WTC11 (cell line): ENCODE results near the gene LITAFD. TPM values are rescaled to one million over a fixed set of nuclear protein-coding genes. Genes with fewer than 3 reads are reported as not detected.

Experiments
- ATAC-seq: fragments of 200-7000 bp; cut with Tn5 transposase; 2 replicates; pipeline ENCODE4 v1.10.0; 2021; ENCODE audit warnings: mild to moderate bottlenecking, moderate library complexity
- CTCF ChIA-PET: fragments of 300-600 bp; sonication (Branson Sonifier 250); formaldehyde crosslinking; loops from one replicate; lab custom pipeline; 2021; ENCODE audit warnings: antibody characterized with exemption; lab: Charles Lee
- POLR2A ChIA-PET: fragments of 350-600 bp; sonication (Branson Sonifier 250); formaldehyde crosslinking; loops from one replicate; lab custom pipeline; 2021; ENCODE audit warnings: antibody characterized with exemption; lab: Charles Lee
- DNase-seq: peaks from one replicate; pipeline ENCODE4 v3.0.0; 2021; ENCODE audit warnings: low spot score
- H3K27ac Mint-ChIP-seq: 2 replicates; pipeline ENCODE4 v1.8.0; 2021; ENCODE audit warnings: mixed read lengths
- H3K27me3 Mint-ChIP-seq: 2 replicates; pipeline ENCODE4 v1.8.0; 2021; ENCODE audit warnings: low read depth, mild to moderate bottlenecking, moderate library complexity, mixed read lengths
- H3K36me3 Mint-ChIP-seq: 2 replicates; pipeline ENCODE4 v1.8.0; 2021; ENCODE audit warnings: mixed read lengths
- H3K4me1 Mint-ChIP-seq: 2 replicates; pipeline ENCODE4 v1.8.0; 2022; ENCODE audit warnings: mixed read lengths
- H3K4me3 Mint-ChIP-seq: 2 replicates; pipeline ENCODE4 v1.8.0; 2021; ENCODE audit warnings: mild to moderate bottlenecking, moderate library complexity, mixed read lengths
- H3K9me3 Mint-ChIP-seq: 2 replicates; pipeline ENCODE4 v1.8.0; 2021; ENCODE audit warnings: mixed read lengths
- ARID4B ChIP-seq: sonication (generic); formaldehyde crosslinking; IDR thresholded peaks from 2 replicates; pipeline ENCODE4 v1.8.0; 2023; ENCODE audit warnings: missing genetic modification reagents, mild to moderate bottlenecking, borderline replicate concordance
- ATF6 ChIP-seq: sonication (generic); formaldehyde crosslinking; IDR thresholded peaks from 2 replicates; pipeline ENCODE4 v1.8.1; 2023; ENCODE audit warnings: mild to moderate bottlenecking, missing genetic modification reagents
- E2F1 ChIP-seq: sonication (generic); formaldehyde crosslinking; IDR thresholded peaks from 2 replicates; pipeline ENCODE4 v1.8.0; 2022; ENCODE audit warnings: mild to moderate bottlenecking, missing genetic modification reagents
- EMX1 ChIP-seq: fragments of 250-450 bp; sonication (Bioruptor Pico); IDR thresholded peaks from 2 replicates; pipeline ENCODE4 v1.8.0; 2021; ENCODE audit warnings: mild to moderate bottlenecking
- FOXJ3 ChIP-seq: sonication (generic); formaldehyde crosslinking; IDR thresholded peaks from 2 replicates; pipeline ENCODE4 v1.9.0; 2021; ENCODE audit warnings: missing genetic modification reagents, mild to moderate bottlenecking, borderline replicate concordance
- GABPB1 ChIP-seq: sonication (generic); formaldehyde crosslinking; IDR thresholded peaks from 2 replicates; pipeline ENCODE4 v1.8.1; 2023; ENCODE audit warnings: mild to moderate bottlenecking, missing genetic modification reagents
- GTF2I ChIP-seq: fragments of 250-450 bp; sonication (Bioruptor Pico); conservative IDR thresholded peaks from 2 replicates; pipeline ENCODE4 v1.4.0; 2021; ENCODE audit warnings: mild to moderate bottlenecking
- JAZF1 ChIP-seq: fragments of 250-450 bp; sonication (Bioruptor Pico); IDR thresholded peaks from 2 replicates; pipeline ENCODE4 v1.9.0; 2021; ENCODE audit warnings: moderate library complexity, mild to moderate bottlenecking, inconsistent platforms
- MXD4 ChIP-seq: fragments of 250-450 bp; sonication (Bioruptor Pico); IDR thresholded peaks from 2 replicates; pipeline ENCODE4 v1.8.0; 2021; ENCODE audit warnings: mild to moderate bottlenecking, moderate library complexity, borderline replicate concordance
- OVOL2 ChIP-seq: fragments of 250-450 bp; sonication (Bioruptor Pico); IDR thresholded peaks from 2 replicates; pipeline ENCODE4 v1.9.0; 2021; ENCODE audit warnings: mild to moderate bottlenecking, borderline replicate concordance
- RORB ChIP-seq: fragments of 250-450 bp; sonication (Bioruptor Pico); IDR thresholded peaks from 2 replicates; pipeline ENCODE4 v1.9.0; 2021; ENCODE audit warnings: mild to moderate bottlenecking
- TEAD4 ChIP-seq: sonication (generic); formaldehyde crosslinking; IDR thresholded peaks from 2 replicates; pipeline ENCODE4 v1.8.0; 2022; ENCODE audit warnings: mild to moderate bottlenecking, missing genetic modification reagents
- ZNF416 ChIP-seq: fragments of 250-450 bp; sonication (Bioruptor Pico); IDR thresholded peaks from 2 replicates; pipeline ENCODE4 v1.9.0; 2021; ENCODE audit warnings: mild to moderate bottlenecking, inconsistent platforms
- total RNA-seq: library from RNA; stranded (reverse); gene quantifications from 3 replicates; pipeline ENCODE4 v1.2.3, GENCODE V29; 2021
- TF ChIP-seq, protein P1 (sequence below): sonication (generic); formaldehyde crosslinking; IDR thresholded peaks from 2 replicates; pipeline ENCODE4 v1.8.1; 2023; ENCODE audit warnings: mild to moderate bottlenecking, missing genetic modification reagents, borderline replicate concordance
- TF ChIP-seq, protein P2 (sequence below): sonication (generic); formaldehyde crosslinking; conservative IDR thresholded peaks from 2 replicates; pipeline ENCODE4 v1.8.1; 2023; ENCODE audit warnings: mild to moderate bottlenecking, low read depth, missing genetic modification reagents, moderate library complexity
- TF ChIP-seq, protein P3 (sequence below): sonication (generic); formaldehyde crosslinking; IDR thresholded peaks from 2 replicates; pipeline ENCODE4 v1.8.1; 2023; ENCODE audit warnings: mild to moderate bottlenecking, missing genetic modification reagents, moderate library complexity
- TF ChIP-seq, protein P4 (sequence below): fragments of 250-450 bp; sonication (Bioruptor Pico); IDR thresholded peaks from 2 replicates; pipeline ENCODE4 v1.8.0; 2021; ENCODE audit warnings: mild to moderate bottlenecking

The LITAFD gene
- total RNA-seq, 1 experiment from 2014 or later, result not detected

GRCh38 chr16:8847145-8847544 is 35.0 kb upstream of the LITAFD start (continued):
- TF ChIP-seq, protein P1, sequence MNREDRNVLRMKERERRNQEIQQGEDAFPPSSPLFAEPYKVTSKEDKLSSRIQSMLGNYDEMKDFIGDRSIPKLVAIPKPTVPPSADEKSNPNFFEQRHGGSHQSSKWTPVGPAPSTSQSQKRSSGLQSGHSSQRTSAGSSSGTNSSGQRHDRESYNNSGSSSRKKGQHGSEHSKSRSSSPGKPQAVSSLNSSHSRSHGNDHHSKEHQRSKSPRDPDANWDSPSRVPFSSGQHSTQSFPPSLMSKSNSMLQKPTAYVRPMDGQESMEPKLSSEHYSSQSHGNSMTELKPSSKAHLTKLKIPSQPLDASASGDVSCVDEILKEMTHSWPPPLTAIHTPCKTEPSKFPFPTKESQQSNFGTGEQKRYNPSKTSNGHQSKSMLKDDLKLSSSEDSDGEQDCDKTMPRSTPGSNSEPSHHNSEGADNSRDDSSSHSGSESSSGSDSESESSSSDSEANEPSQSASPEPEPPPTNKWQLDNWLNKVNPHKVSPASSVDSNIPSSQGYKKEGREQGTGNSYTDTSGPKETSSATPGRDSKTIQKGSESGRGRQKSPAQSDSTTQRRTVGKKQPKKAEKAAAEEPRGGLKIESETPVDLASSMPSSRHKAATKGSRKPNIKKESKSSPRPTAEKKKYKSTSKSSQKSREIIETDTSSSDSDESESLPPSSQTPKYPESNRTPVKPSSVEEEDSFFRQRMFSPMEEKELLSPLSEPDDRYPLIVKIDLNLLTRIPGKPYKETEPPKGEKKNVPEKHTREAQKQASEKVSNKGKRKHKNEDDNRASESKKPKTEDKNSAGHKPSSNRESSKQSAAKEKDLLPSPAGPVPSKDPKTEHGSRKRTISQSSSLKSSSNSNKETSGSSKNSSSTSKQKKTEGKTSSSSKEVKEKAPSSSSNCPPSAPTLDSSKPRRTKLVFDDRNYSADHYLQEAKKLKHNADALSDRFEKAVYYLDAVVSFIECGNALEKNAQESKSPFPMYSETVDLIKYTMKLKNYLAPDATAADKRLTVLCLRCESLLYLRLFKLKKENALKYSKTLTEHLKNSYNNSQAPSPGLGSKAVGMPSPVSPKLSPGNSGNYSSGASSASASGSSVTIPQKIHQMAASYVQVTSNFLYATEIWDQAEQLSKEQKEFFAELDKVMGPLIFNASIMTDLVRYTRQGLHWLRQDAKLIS (CRISPR knock-in tag), result no peak
- TF ChIP-seq, protein P2, sequence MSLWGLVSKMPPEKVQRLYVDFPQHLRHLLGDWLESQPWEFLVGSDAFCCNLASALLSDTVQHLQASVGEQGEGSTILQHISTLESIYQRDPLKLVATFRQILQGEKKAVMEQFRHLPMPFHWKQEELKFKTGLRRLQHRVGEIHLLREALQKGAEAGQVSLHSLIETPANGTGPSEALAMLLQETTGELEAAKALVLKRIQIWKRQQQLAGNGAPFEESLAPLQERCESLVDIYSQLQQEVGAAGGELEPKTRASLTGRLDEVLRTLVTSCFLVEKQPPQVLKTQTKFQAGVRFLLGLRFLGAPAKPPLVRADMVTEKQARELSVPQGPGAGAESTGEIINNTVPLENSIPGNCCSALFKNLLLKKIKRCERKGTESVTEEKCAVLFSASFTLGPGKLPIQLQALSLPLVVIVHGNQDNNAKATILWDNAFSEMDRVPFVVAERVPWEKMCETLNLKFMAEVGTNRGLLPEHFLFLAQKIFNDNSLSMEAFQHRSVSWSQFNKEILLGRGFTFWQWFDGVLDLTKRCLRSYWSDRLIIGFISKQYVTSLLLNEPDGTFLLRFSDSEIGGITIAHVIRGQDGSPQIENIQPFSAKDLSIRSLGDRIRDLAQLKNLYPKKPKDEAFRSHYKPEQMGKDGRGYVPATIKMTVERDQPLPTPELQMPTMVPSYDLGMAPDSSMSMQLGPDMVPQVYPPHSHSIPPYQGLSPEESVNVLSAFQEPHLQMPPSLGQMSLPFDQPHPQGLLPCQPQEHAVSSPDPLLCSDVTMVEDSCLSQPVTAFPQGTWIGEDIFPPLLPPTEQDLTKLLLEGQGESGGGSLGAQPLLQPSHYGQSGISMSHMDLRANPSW, result no peak
- no peak for TF ChIP-seq FOXJ3 (CRISPR knock-in tag)
- no peak for TF ChIP-seq ZNF416
- TF ChIP-seq TEAD4 (CRISPR knock-in tag), result no peak
- TF ChIP-seq, protein P3, sequence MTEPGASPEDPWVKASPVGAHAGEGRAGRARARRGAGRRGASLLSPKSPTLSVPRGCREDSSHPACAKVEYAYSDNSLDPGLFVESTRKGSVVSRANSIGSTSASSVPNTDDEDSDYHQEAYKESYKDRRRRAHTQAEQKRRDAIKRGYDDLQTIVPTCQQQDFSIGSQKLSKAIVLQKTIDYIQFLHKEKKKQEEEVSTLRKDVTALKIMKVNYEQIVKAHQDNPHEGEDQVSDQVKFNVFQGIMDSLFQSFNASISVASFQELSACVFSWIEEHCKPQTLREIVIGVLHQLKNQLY (CRISPR knock-in tag), result no peak
- no peak for TF ChIP-seq MXD4 (CRISPR knock-in tag)
- TF ChIP-seq ARID4B (CRISPR knock-in tag), result no peak
- TF ChIP-seq, protein P4, sequence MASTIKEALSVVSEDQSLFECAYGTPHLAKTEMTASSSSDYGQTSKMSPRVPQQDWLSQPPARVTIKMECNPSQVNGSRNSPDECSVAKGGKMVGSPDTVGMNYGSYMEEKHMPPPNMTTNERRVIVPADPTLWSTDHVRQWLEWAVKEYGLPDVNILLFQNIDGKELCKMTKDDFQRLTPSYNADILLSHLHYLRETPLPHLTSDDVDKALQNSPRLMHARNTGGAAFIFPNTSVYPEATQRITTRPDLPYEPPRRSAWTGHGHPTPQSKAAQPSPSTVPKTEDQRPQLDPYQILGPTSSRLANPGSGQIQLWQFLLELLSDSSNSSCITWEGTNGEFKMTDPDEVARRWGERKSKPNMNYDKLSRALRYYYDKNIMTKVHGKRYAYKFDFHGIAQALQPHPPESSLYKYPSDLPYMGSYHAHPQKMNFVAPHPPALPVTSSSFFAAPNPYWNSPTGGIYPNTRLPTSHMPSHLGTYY, result no peak
- TF ChIP-seq, all 79 proteins: peak for 0

GRCh38 chr16:8847623-8848022 is 34.5 kb upstream of the LITAFD start:
- H3K27ac Mint-ChIP-seq, result no peak overlapping the region
- no peak for DNase-seq

More at GRCh38 chr16:8847623-8848022, 34.5 kb upstream of the LITAFD start:
- Mint-ChIP-seq H3K4me3 (no peak overlapping the region), H3K9me3 (no peaks in the 10 kb centered on the region), H3K4me1 (peaks cover 54% of the 10 kb centered on the region), H3K27me3 (no peaks in the 10 kb centered on the region), H3K36me3 (peaks cover 39% of the 10 kb centered on the region)
- ChIA-PET CTCF (interaction anchor here (1.7 kb wide), 1 partner anchor 7 kb away, joined by 5 read pairs; no protein-coding TSS in a partner anchor), POLR2A (no interaction called here)
- no peak for TF ChIP-seq GABPB1 (CRISPR knock-in tag)
- TF ChIP-seq JAZF1 (CRISPR knock-in tag), result no peak
- no peak for TF ChIP-seq RORB
- TF ChIP-seq ATF6 (CRISPR knock-in tag), result no peak
- no peak for TF ChIP-seq GTF2I (CRISPR knock-in tag)
- TF ChIP-seq OVOL2 (CRISPR knock-in tag), result no peak
- no peak for TF ChIP-seq TEAD4 (CRISPR knock-in tag)
- TF ChIP-seq EMX1, result no peak
- TF ChIP-seq MXD4 (CRISPR knock-in tag), result no peak
- TF ChIP-seq E2F1 (CRISPR knock-in tag), result no peak
- ATAC-seq, result no peak
